CD4-positive, alpha-beta T cell treated with Interleukin-1 beta for 1 hour (primary cell): ENCODE measurements around the gene VGLL4.
"Not testable (repeated sequence)": the region's sequence is repeated elsewhere in the genome, so short reads cannot be mapped to it uniquely, and the experiment has no call there.

Experiments used
- DNase-seq, 2 donors: peaks; one replicate each; pipeline ENCODE4 v3.0.0-alpha.2; 2020 to 2022

Gene VGLL4

GRCh38 chr3:11523572-11524101 is 120.1 kb downstream of the VGLL4 start:
- DNase-seq: no peak

GRCh38 chr3:11522953-11523571 is 120.7 kb downstream of the VGLL4 start:
- no peak for DNase-seq

GRCh38 chr3:11522398-11522715 is 121.4 kb downstream of the VGLL4 start:
- DNase-seq: no peak

GRCh38 chr3:11521167-11521566 is 122.5 kb downstream of the VGLL4 start:
- DNase-seq: no peak

- no peak for DNase-seq
These were observed 126.1 kb downstream of the VGLL4 start for GRCh38 chr3:11517601-11518000.

DNA sequence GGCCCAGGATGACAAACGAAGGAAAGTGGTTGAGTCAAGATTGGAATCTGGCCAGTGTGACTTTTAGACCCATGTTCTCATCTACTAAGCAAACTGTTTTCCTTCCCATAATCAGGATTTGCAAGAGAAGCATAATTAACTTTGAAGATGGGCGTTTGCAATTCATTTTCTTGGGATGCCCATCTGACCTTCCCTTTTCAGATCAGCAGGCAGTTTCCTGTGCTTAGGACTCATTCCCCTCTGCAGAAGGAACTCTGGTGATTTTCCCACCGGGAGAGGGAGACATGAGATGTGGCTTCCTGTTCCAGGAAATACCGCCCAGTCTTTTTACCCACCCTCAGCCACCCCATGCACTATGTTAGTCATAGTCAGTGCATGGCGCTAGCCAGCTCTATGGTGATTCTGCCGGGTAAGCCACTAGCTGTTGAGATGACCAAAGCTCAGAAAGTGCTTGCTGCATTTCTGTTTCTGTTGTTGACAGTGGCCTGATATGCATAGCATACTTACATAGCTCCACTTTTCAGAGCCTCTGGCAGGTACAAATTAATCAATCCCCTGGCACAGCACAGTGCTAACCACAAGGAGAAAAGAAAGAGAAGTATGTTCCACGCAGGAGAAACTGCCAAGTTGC is 129.4 kb downstream of the VGLL4 start:
- no peak for DNase-seq

DNA sequence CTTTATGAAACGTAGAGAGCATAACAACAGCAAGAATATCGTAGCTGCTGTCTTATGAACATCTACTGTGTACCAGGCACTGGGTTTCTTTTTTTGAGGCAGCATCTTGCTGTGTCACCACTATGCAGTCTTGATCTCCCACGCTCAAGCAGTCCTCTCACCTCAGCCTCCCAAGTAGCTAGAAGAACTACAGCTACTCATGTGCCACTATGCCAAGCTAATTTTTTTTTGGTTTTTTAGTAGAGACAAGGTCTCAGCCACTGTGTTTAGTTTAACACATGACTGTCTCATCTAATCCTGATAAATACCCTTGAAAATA is 129.9 kb downstream of the VGLL4 start:
- no peak for DNase-seq

GRCh38 chr3:11513125-11513816 is 130.4 kb downstream of the VGLL4 start:
- DNase-seq: not testable (repeated sequence)

- not testable (repeated sequence) for DNase-seq
These were observed 132.1 kb downstream of the VGLL4 start for GRCh38 chr3:11511606-11512005.

DNA sequence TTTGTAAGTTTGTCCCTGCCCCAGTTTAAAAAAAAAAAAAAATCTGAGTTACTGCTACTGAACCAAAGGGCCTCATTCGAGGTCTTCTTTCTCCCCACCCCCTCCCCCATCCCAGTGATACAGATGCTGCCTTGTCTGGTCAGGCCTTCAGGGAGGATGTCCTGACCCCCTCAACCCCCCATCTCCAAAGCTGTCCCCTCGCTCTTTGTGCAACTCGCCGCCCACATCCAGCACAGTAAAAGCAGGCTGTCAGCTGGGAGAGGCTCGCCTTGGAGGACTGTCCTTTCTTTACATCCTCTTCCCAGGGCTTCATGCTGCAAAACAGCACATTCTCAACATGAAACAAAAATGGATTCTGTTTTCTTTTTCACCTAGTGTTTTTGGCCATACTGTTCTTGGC is 133.4 kb downstream of the VGLL4 start:
- no peak for DNase-seq

- no peak for DNase-seq
These were observed 133.7 kb downstream of the VGLL4 start for GRCh38 chr3:11510001-11510340.

- DNase-seq: no peak
These were observed 134.3 kb downstream of the VGLL4 start for GRCh38 chr3:11509173-11510000.

DNA sequence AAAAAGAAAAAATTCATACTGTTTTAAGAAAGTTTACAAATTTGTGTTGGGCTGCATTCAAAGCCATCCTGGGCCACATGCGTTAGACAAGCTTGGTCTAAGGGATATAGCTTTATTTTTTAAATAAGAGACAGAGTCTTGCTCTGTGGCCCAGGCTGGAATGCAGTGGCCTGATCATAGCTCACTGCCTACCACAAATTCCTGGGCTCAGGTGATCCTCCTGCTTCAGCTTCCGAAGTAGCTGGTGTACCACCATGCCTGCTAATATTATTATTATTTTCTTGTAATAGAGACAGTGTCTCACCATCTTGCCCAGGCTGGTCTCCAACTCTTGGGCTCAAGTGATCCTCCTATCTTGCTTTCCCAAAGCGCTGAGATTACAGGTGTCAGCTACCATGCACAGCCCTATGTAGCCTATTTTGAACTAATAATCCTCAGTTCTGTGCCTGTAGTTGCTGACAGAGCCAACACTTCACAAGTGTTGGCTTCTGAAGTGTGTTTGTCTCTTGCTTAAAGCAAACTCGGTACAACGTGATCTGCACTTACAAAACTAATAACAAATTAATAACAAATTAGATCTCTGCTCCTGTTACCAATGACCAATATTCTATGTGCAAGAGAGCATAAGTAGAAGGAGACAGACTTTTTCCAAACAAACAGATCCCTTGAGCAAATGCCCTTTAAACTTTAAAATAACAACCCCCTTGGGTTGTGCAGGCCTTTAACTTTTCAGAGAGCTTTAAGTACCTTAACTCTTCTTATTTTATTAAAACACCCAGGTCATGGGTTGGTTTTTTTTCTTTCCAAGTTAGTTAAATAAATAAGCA is 135.2 kb downstream of the VGLL4 start:
- DNase-seq: no peak

DNA sequence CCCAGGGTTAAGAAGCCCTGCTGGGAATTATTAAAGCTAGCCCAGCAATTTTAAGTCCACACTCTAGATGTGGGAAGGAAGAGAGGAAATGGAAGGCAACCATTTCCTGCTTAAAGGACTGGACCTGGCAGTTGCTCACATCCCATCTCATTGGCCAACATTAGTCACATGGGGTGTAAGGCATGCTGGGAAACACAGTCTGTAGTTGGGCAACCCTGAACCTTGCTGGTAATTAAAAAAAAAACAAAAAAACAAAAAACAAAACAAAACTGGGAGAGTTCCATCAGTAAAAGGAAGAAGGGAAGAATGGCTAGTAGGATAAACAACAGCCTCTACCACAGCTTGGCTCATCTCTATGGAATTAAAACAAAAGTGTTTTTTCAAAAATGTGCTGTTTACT is 136.0 kb downstream of the VGLL4 start:
- DNase-seq: no peak
